DLD1 (cell line): ENCODE data around the gene ADO.
"Not testable (repeated sequence)": the region's sequence is repeated elsewhere in the genome, so short reads cannot be mapped to it uniquely, and the experiment has no call there.

Source experiments
- in situ Hi-C: cut with HindIII; loops from 2 replicates; pipeline ENCODE4 v1.10.0; 2017; ENCODE audit warnings: low sequenced_read_pairs

ADO gene

GRCh38 chr10:62804356-62805230 is at the start of gene ADO:
TSS of gene ADO (plus strand) at chr10:62804720. CDS start at chr10:62805060, 340 bp downstream.
- in situ Hi-C loops = no loop called here

- in situ Hi-C loops = no loop called here
Observed at GRCh38 chr10:62754963-62755362, 49.6 kb upstream of the ADO start.

DNA sequence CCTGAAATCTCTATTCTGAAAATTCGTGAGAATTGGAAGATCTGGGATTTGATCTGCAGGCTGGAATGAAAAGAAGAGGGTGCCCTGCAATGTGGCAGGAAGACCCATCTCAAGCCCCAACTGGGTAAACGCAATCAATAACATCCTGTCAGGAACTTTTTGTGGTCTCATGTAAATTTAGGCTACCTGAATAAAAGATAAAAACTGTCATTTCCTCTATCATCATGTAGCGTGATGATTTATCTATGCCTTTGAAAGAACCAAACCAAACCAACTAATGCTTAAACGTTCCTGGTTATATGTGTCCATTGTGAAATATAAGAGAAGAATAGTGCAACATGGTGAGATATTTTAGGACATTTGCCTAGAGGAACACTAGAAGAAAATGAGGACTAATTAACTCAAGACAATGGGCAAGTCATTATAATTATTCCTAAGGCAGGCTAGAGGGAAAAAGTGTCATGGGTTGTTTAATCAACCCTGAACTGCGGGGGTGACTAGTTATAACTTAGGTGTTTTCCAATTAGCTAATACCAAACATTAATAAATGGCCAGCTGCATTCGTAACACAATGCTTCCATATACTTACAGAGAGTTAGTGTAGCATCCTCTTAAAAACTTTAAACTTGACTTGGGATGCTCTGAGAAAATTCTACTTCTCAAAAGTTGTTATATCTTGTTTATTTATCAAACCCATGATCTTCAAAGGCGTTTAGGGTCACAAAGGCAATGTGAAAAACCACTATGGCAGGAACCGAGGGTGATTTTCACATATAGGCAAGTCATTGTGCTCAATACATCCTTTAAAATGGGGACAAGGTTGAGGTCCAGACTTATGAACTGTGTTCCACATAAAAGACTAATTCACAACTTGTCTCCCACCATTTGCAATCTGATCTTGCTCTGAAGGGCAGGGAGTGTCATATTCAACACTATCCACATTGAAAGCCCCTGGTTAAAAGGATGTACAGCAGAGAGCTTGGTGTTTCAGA is 48.6 kb upstream of the ADO start:
- in situ Hi-C loops = no loop called here

DNA sequence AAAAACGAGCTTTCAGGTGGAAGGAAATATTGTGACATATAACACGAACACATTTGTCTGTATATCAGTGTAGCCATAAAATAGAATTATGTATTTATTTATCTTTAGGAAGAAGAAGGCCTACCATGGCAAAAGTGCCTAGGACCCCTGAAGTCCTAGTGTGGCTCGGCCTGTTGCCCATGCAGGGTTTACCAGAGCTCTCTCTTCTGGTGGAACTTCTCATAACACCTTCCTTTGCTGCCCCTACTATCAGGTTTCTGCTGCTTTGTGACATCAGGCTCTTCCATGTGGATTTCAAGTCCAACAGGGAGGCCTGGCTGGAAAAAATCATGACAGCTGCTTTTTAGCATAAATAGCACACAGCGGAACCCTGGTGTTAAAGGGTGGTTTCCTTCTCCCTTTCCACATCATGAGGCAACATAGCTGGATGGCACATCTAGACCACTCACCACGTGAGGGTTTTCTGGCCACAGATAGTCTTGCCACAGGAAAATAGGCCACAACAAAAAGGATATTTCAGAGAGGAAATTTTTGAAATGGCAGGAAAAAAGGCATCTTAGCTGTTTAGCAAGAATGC is 44.8 kb upstream of the ADO start:
- in situ Hi-C loops = no loop called here

- in situ Hi-C loops = no loop called here
Observed at GRCh38 chr10:62760401-62760800, 44.1 kb upstream of the ADO start.

GRCh38 chr10:62761115-62761514 is 43.4 kb upstream of the ADO start:
- in situ Hi-C loops = no loop called here

- in situ Hi-C loops = no loop called here
Observed at GRCh38 chr10:62763155-62763554, 41.4 kb upstream of the ADO start.

DNA sequence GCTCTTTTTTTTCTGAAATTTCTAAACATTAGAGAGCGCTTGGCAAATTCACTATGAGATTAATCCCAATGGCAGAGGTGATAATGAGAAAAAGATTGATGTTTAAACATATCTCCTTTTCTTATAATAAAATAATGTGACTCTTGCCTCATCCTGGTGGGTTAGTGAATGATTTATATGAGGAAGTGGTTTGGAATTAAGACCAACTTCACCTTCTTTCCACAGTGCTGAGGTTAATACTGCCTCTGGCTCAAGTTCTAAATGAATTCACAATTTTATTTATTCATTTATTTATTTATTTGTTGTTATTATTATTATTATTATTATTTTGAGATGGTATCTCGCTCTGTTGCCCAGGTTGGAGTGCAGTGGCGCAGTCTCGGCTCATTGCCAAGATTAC is 40.5 kb upstream of the ADO start:
- in situ Hi-C loops = no loop called here

- in situ Hi-C loops = no loop called here
Observed at GRCh38 chr10:62765726-62766125, 38.8 kb upstream of the ADO start.

DNA sequence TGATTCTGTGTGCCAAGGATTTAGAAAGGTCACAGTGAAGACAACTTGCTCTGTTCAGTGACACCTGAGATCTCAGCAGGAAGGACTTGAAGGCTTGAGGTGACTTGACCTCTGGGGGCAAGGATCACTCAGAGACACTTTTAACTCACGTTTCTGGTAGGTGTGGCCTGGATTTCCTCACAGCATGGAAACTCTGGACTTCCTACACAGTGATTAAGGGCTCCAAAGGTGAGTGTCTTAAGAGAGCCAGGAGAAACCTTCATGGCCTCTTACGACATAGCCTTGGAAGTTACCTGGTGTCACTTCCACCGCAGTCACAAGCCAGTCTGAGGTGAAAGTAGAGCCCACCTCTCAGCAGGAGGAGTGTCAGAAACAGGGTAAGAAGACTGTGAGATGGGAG is 38.1 kb upstream of the ADO start:
- in situ Hi-C loops = no loop called here

- in situ Hi-C loops = no loop called here
Observed at GRCh38 chr10:62769574-62770242, 34.8 kb upstream of the ADO start.

DNA sequence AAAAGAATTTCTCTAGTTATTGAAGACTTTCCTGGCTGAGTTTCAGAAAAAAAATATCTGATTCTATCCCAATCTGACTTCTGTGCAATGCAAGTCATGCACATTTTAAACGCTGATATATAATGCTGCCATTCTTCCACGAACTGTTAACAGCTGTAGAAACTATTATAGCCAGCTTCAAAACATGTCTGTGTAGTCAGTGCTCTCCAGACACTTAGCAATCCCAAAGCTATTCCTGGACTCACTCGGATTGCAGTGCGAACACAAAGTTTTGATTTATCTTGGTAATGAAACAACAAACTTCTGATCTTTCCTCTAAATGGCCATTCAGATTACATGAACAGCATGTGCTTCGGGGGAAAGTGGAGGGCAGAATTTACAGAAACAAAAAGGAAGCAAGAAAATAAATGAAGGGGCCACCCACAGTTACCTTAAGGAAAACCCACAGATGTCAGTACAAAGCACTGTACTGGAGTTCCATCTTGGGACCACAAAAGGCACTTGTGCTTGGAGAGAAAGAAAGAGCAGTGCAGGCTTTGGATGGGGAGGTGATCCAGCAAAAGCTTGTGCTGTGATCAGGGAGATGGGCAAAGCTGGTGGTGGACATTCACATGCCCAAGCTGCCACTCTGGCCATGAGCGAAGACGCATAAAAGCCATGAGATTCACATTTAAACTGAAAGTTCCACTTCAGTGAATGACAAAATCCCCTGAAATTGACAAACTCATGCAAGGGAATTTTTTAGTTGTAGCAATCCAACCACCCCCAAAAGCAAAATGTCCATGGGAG is 32.1 kb upstream of the ADO start:
- in situ Hi-C loops = no loop called here

- in situ Hi-C loops = no loop called here
Observed at GRCh38 chr10:62778125-62778524, 26.4 kb upstream of the ADO start.

DNA sequence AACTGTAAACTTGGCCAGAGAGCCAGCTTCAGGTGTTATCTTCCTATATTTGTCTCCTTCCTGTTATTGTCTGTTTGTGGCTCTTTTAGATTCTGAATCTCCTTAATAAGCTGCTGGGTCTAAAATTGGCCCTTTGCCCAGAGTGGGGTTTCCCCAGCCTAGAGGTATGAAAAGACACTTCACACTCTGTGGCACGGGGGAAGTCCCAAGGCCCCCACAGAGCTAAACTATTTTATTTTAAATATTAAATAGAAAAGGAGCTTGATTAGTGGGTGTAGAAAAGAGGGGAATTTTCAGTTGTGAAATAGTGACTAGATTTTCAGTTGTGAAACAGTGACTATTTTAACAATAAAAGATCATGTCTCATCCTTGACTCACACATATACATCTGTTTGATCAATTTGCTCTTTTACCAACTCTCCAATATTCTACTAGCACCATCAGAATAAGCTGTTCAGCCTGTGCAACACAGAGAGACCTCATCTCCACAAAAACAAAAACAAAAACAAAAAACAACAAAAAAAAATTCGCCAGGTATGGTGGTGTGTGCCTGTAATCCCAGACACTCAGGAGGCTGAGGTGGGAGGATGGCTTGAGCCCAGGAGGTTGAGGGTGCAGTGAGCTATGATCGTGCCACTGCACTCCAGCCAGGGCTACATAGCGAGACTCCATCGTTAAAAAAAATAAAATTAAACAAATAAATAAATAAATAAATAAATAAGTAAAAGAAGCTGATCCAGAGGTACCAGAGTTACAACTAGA is 24.9 kb upstream of the ADO start:
- in situ Hi-C loops = no loop called here

DNA sequence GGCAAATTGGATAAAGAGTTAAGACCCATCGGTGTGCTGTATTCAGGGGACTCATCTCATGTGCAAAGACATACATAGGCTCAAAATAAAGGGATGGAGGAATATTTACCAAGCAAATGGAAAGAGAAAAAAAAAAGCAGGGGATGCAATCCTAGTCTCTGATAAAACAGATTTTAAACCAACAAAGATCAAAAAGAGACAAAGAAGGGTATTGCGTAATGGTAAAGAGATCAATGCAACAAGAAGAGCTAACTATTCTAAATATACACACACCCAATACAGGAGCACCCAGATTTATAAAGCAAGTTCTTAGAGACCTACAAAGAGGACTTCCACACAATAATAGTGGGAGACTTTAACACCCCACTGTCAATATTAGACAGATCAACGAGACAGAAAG is 20.0 kb upstream of the ADO start:
- in situ Hi-C loops = not testable (repeated sequence)

DNA sequence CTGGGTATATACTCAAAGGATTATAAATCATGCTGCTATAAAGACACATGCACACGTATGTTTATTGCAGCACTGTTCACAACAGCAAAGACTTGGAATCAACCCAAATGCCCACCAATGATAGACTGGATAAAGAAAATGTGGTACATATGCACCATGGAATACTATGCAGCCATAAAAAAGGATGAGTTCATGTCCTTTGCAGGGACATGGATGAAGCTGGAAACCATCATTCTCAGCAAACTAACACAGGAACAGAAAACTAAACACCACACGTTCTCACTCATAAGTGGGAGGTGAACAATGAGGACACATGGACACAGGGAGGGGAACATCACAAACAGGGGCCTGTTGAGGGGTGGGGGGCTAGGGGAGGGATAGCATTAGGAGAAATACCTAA is 16.2 kb upstream of the ADO start:
- in situ Hi-C loops = not testable (repeated sequence)

DNA sequence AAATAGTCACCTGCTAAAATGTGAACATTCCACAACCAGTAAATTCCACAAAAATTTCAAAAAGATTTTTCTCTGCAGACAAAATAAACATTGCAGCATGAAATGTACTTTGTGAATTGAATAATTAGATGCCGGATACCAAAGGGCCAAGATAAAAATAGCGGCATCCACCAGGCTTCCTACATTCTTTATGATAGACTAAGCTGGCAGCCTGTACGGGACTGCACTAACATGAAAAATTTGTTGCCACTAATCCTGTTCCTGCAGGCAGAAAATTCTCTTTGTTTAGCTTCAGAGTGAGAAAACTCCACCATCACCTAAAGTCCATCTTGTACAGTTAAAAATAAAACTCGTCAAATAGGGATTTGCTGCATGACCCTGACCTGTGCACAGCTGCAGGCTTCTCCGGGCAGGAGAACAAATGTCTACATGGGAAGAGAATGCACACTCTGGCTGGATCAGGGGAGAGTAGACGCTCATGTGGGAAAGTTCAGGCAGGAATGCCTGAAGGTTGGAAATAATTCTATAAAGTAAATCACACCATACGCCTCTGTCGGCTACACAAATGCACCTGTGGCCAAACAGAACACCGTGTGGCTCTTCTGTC is 15.6 kb upstream of the ADO start:
- in situ Hi-C loops = no loop called here

GRCh38 chr10:62790019-62790555 is 14.4 kb upstream of the ADO start:
- in situ Hi-C loops = no loop called here

DNA sequence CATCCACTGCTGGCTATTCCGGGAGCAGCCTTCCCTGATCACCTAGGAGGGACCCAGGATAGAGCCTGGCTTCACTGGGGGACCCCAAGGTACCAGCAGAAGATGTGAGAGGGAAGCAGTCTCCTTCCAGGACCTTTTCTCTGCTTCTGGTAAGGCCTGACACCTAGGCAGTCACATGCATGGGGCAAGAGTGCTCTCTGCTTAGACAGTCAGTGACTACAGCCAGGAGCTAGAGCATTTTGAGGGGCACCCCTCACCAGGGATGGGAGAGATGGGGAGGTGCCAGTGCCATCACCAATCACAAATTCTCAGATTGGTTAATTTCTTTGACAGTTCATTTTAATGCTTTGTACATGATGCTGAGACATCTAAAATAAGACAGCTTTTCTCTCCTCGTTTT is 13.9 kb upstream of the ADO start:
- in situ Hi-C loops = no loop called here
